ENCODE data around the gene TNKS2.

GRCh38 chr10:91907914-91908336 is 109.7 kb downstream of the TNKS2 start:
- TF ChIP-seq CTCF (IDR thresholded peaks at IDR 0.05) (no peak), POLR2A (IDR thresholded peaks at IDR 0.05) (no peak)

Measured in Peyer's patch (tissue), 4 donors.